DMS 273 (cell line): Measurements from ENCODE around the gene CCN5.
A peak's percentile ranks its signal among the peaks of the same experiment; 100 is the strongest.

Experiments used
- DNase-seq: peaks from one replicate; lab custom pipeline; 2025; ENCODE audit not compliant: unreplicated experiment; lab: John Stamatoyannopoulos, UW

CCN5 gene

GRCh38 chr20:44715499-44716308 is 535 bp downstream of the CCN5 start:
- no peak for DNase-seq

- no peak for DNase-seq
Observed at GRCh38 chr20:44716309-44717106, 1.3 kb downstream of the CCN5 start.

- DNase-seq: peak; percentile 67
Observed at GRCh38 chr20:44717986-44718385, 2.8 kb downstream of the CCN5 start.

- no peak for DNase-seq
Observed at GRCh38 chr20:44719841-44720240, 4.7 kb downstream of the CCN5 start.

- DNase-seq: peak; percentile 90
Observed at GRCh38 chr20:44720621-44720996, 5.4 kb downstream of the CCN5 start.

- no peak for DNase-seq
Observed at GRCh38 chr20:44720997-44721784, 6.0 kb downstream of the CCN5 start.

- no peak for DNase-seq
Observed at GRCh38 chr20:44721785-44722054, 6.6 kb downstream of the CCN5 start.

GRCh38 chr20:44722990-44723389 is 7.8 kb downstream of the CCN5 start:
- DNase-seq: no peak

- DNase-seq: no peak
Observed at GRCh38 chr20:44723391-44723790, 8.2 kb downstream of the CCN5 start.

GRCh38 chr20:44723798-44724362 is 8.7 kb downstream of the CCN5 start:
- DNase-seq: no peak

- no peak for DNase-seq
Observed at GRCh38 chr20:44724423-44725091, 9.4 kb downstream of the CCN5 start.

GRCh38 chr20:44725837-44726236 is 10.7 kb downstream of the CCN5 start:
- no peak for DNase-seq

GRCh38 chr20:44727039-44727438 is 11.9 kb downstream of the CCN5 start:
- no peak for DNase-seq

- DNase-seq: no peak
Observed at GRCh38 chr20:44727651-44728050, 12.5 kb downstream of the CCN5 start.

GRCh38 chr20:44728801-44729443 is 13.8 kb downstream of the CCN5 start:
- DNase-seq: peak; percentile 95

GRCh38 chr20:44730441-44730840 is 15.3 kb downstream of the CCN5 start:
- DNase-seq: peak; percentile 44

GRCh38 chr20:44731657-44732056 is 16.5 kb downstream of the CCN5 start:
- peak; percentile 40 for DNase-seq

GRCh38 chr20:44732327-44732726 is 17.2 kb downstream of the CCN5 start:
- no peak for DNase-seq

- DNase-seq: peak; percentile 87
Observed at GRCh38 chr20:44733341-44734069, 18.3 kb downstream of the CCN5 start.

GRCh38 chr20:44734938-44735337 is 19.8 kb downstream of the CCN5 start:
- DNase-seq: peak; percentile 73
